Spinal cord (tissue), 4 donors: ENCODE results near the gene CHAC1. TPM values are rescaled to one million over a fixed set of nuclear protein-coding genes. Genes with fewer than 3 reads are reported as not detected.

Experiments used
- polyA plus RNA-seq, 2 donors: library from polyadenylated mRNA; unstranded; fragments of 120-200 nt; gene quantifications; one replicate each; pipeline ENCODE4 v1.2.1, GENCODE V29; 2013; ENCODE audit not compliant: insufficient read length in 2 of 2
- small RNA-seq: library from RNA; depleted of rRNA; stranded (forward); fragments of <200 nt; gene quantifications from one replicate; pipeline ENCODE3, GENCODE V24; 2014; ENCODE audit warnings: low replicate concordance
- total RNA-seq, 2 donors: library from RNA; depleted of rRNA in 1 of 2; stranded (reverse); fragments of 120-200 nt in 1 of 2; fragments of >200 nt in 1 of 2; gene quantifications; one replicate each; pipeline versions ENCODE4 v1.2.3 to v1.2.4, GENCODE V29; 2013 to 2014

Gene CHAC1
- total and polyA plus RNA-seq, 4 donors: 3.6 to 17.7 (median 10.8) TPM

Small RNAs within 50 kb of the gene (small RNA-seq; reads per million reads assigned to genes)
- not detected for gene ISCA1P4

Other genes starting within 250 kb of the CHAC1 start
- 10 to 100 TPM; 18.1 to 30.6 TPM for gene RMDN3, start 198.2 kb upstream of the CHAC1 start, total RNA-seq
- 10 to 100 TPM; 50.0 to 53.1 TPM for gene RMDN3, start 198.2 kb upstream of the CHAC1 start, polyA plus RNA-seq
- gene GCHFR, start 189.4 kb upstream of the CHAC1 start, total RNA-seq: 10 to 100 TPM; 14.2 to 18.2 TPM
- gene GCHFR, start 189.4 kb upstream of the CHAC1 start, polyA plus RNA-seq: 10 to 100 TPM; 25.6 to 29.1 TPM
- gene C15orf62, start 183.5 kb upstream of the CHAC1 start, total RNA-seq: under 1 TPM; 0.17 to 0.20 TPM
- 1 to 10 TPM; 2.8 to 6.0 TPM for gene C15orf62, start 183.5 kb upstream of the CHAC1 start, polyA plus RNA-seq
- 10 to 100 TPM; 25.2 to 28.0 TPM for gene ZFYVE19, start 146.4 kb upstream of the CHAC1 start, total RNA-seq
- 10 to 100 TPM; 36.6 to 43.2 TPM for gene ZFYVE19, start 146.4 kb upstream of the CHAC1 start, polyA plus RNA-seq
- gene DNAJC17, start 146.0 kb upstream of the CHAC1 start, total RNA-seq: 10 to 100 TPM; 12.8 to 47.4 TPM
- 10 to 100 TPM; 27.1 to 34.9 TPM for gene DNAJC17, start 146.0 kb upstream of the CHAC1 start, polyA plus RNA-seq
- not detected for gene PPP1R14D, start 124.8 kb upstream of the CHAC1 start, total RNA-seq
- gene PPP1R14D, start 124.8 kb upstream of the CHAC1 start, polyA plus RNA-seq: under 1 TPM in 1 of 2 donors, not detected in 1; 0.36 TPM
- gene SPINT1, start 109.4 kb upstream of the CHAC1 start, total RNA-seq: 1 to 10 TPM; 2.9 to 4.5 TPM
- 1 to 10 TPM; 3.2 to 4.3 TPM for gene SPINT1, start 109.4 kb upstream of the CHAC1 start, polyA plus RNA-seq
- gene RHOV, start 79.2 kb upstream of the CHAC1 start, total RNA-seq: 1 to 10 TPM; 1.7 to 2.8 TPM
- 10 to 100 TPM in 1 of 2 donors, 1 to 10 TPM in 1; 9.3 to 12.2 TPM for gene RHOV, start 79.2 kb upstream of the CHAC1 start, polyA plus RNA-seq
- 10 to 100 TPM; 19.9 to 22.9 TPM for gene VPS18, start 59.0 kb upstream of the CHAC1 start, total RNA-seq
- gene VPS18, start 59.0 kb upstream of the CHAC1 start, polyA plus RNA-seq: 10 to 100 TPM; 21.3 to 23.1 TPM
- gene DLL4, start 24.1 kb upstream of the CHAC1 start, total RNA-seq: 1 to 10 TPM; 5.8 to 7.5 TPM
- gene DLL4, start 24.1 kb upstream of the CHAC1 start, polyA plus RNA-seq: 1 to 10 TPM; 5.6 to 8.5 TPM
- 10 to 100 TPM; 18.8 to 27.8 TPM for gene INO80, start 162.8 kb downstream of the CHAC1 start, total RNA-seq
- gene INO80, start 162.8 kb downstream of the CHAC1 start, polyA plus RNA-seq: 10 to 100 TPM; 15.9 to 19.8 TPM